Coronary artery (tissue), 2 donors: ENCODE data around the gene RAB8A.
A peak's percentile ranks its signal among the peaks of the same experiment; 100 is the strongest.

Experiments
- DNase-seq: peaks from one replicate; pipeline ENCODE4 v3.0.0-alpha.2; 2017; ENCODE audit warnings: low spot score
- H3K27ac ChIP-seq, 2 donors: fragments of 200-600 bp; sonication (generic); one replicate each; pipeline ENCODE4 v1.5.1; 2016 to 2019
- H3K4me3 ChIP-seq: fragments of 200-600 bp; sonication (generic); 2 replicates; pipeline ENCODE4 v1.5.1; 2016; ENCODE audit warnings: mild to moderate bottlenecking, moderate library complexity
- CTCF ChIP-seq: fragments of 200-600 bp; sonication (generic); IDR thresholded peaks from one replicate; pipeline ENCODE4 v1.5.1; 2019; ENCODE audit warnings: antibody characterized with exemption

Gene RAB8A

GRCh38 chr19:16074488-16075365 is 37.0 kb upstream of the RAB8A start:
- H3K4me3 ChIP-seq, result no peak overlapping the region
- peak overlapping the region; percentile 100 for H3K27ac ChIP-seq
- no peak for TF ChIP-seq CTCF
- no peak for DNase-seq

GRCh38 chr19:16075430-16076153 is 36.1 kb upstream of the RAB8A start:
- no peak for TF ChIP-seq CTCF
- H3K27ac ChIP-seq, result peak overlapping the region; percentile 100
- H3K4me3 ChIP-seq, result peak overlapping the region; percentile 98
- DNase-seq, result no peak

DNA sequence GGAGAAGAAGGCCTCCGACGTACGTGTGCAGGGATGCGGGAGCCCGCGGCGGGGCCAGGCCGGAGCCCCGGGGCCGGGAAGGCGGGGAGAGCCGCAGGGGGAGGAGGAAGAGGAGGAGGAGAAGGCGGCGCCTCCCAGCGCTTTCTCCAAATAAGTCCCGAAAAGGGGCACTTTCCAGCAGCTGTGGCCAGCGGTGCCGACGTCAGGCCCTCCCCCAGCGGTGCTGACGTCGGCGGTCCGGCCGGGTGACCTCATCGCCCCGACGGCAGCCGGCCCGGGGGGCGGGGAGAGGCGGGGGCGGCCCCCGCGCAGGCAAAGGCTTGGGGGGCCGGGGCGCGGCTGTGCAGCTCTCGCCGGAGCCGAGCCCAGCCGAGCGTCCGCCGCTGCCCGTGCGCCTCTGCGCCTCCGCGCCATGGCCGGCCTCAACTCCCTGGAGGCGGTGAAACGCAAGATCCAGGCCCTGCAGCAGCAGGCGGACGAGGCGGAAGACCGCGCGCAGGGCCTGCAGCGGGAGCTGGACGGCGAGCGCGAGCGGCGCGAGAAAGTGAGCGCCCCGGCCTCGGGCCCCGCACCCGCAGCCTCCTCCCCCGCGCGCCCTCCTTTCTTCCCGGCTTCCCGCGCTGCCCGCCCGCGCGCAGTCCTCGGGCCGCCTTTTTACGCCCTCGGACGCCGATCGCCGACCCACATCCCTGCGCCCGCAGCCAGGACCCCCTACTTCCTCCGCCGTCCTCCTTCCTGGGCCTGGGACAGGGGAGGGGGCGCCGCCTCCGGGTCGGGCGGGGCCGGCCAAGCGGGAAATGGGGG is 35.3 kb upstream of the RAB8A start, which contains the start of gene TPM4:
TPM4 (plus strand) TSS at position 342 of the 804 bp plus-strand sequence; CDS start at position 413, 71 bp downstream.
- peak within 1 kb of the TSS; percentile 100 for H3K27ac ChIP-seq
- H3K4me3 ChIP-seq, result peak within 1 kb of the TSS; percentile 98
- TF ChIP-seq CTCF, result no peak
- DNase-seq, result peak; percentile 98

- no peak for TF ChIP-seq CTCF
- H3K27ac ChIP-seq, result peak overlapping the region; percentile 100
- DNase-seq, result no peak
- peak overlapping the region; percentile 98 for H3K4me3 ChIP-seq
These were observed 34.6 kb upstream of the RAB8A start for GRCh38 chr19:16076958-16077611.

DNA sequence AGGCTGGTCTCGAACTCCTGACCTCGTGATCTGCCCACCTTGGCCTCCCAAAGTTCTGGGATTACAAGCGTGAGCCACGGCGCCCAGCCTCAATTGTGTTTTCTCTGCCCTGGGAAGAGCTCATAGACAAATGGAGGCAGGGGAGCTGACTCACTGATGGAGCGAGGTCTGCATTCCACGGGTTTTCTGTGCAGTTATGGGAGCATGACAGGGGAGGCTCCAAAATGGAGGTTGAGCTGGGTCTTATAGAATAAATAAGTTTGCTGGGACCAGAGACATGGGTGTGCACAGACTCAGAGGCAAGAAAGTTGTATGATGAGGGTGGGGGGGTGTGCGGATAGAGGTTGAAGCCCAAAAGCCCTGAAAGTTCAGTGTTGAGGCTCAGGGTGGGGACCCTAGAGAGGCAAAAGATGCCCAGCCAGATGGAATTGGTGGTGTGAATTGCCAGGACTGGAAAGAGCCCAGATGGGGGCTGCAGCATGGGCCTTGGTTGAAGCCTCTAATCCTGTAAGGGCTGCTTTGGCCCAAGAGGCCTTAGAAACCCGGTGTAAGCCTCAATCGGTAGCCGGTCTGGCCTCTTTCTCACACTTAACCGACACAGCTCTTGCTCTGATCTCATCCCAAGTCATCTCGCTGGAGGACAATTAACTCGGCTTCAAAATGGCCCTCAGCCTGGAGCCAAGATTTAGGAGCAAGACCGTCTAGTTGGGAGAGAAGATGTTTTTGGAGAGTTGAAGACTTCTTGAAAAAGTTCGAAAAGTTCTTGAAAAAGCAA is 33.5 kb upstream of the RAB8A start:
- peak overlapping the region; percentile 98 for H3K4me3 ChIP-seq

More for the DNA sequence above, 33.5 kb upstream of the RAB8A start:
- DNase-seq, result no peak
- TF ChIP-seq CTCF, result no peak
- H3K27ac ChIP-seq, result peak overlapping the region; percentile 100
